KMS-11 (cell line): ENCODE measurements around the gene TMEM229B.

Source experiments
- H2AFZ ChIP-seq: fragments of 200-600 bp; sonication (generic); 2 replicates; pipeline ENCODE4 v1.6.1; 2016; ENCODE audit warnings: antibody characterized with exemption, mixed run types, low read depth
- H3K27ac ChIP-seq: fragments of 200-600 bp; sonication (generic); 2 replicates; pipeline ENCODE4 v1.6.1; 2016; ENCODE audit warnings: mild to moderate bottlenecking, mixed run types
- H3K27me3 ChIP-seq: fragments of 200-600 bp; sonication (generic); 2 replicates; pipeline ENCODE4 v1.6.1; 2017; ENCODE audit warnings: mild to moderate bottlenecking, low read depth, mixed run types, moderate library complexity; ENCODE audit not compliant: insufficient read depth
- H3K36me3 ChIP-seq: fragments of 200-600 bp; sonication (generic); 2 replicates; pipeline ENCODE4 v1.6.1; 2017; ENCODE audit warnings: mild to moderate bottlenecking, mixed run types; ENCODE audit not compliant: insufficient read depth
- H3K4me1 ChIP-seq: fragments of 200-600 bp; sonication (generic); 2 replicates; pipeline ENCODE4 v1.6.1; 2016; ENCODE audit warnings: mild to moderate bottlenecking, low read depth, mixed run types; ENCODE audit not compliant: poor library complexity, severe bottlenecking
- H3K4me2 ChIP-seq: fragments of 200-600 bp; sonication (generic); 2 replicates; pipeline ENCODE4 v1.7.0; 2016; ENCODE audit warnings: mild to moderate bottlenecking, mixed run types
- H3K4me3 ChIP-seq: fragments of 200-600 bp; sonication (generic); IDR thresholded peaks from 2 replicates; pipeline ENCODE4 v1.6.1; 2017; ENCODE audit warnings: low read depth, low read length, mixed read lengths; ENCODE audit not compliant: insufficient read depth
- H3K79me2 ChIP-seq: fragments of 200-600 bp; sonication (generic); 2 replicates; pipeline ENCODE4 v1.6.1; 2016; ENCODE audit warnings: low read depth, mixed run types; ENCODE audit not compliant: insufficient read depth
- H3K9ac ChIP-seq: fragments of 200-600 bp; sonication (generic); 2 replicates; pipeline ENCODE4 v1.6.1; 2016; ENCODE audit warnings: mild to moderate bottlenecking, mixed run types
- H4K20me1 ChIP-seq: fragments of 200-600 bp; sonication (generic); 2 replicates; pipeline ENCODE4 v1.6.1; 2016; ENCODE audit warnings: mild to moderate bottlenecking, mixed run types; ENCODE audit not compliant: insufficient read depth
- TF ChIP-seq, protein P1 (sequence below): fragments of 200-600 bp; sonication (generic); conservative IDR thresholded peaks from 2 replicates; pipeline ENCODE4 v1.6.1; 2017; ENCODE audit warnings: low read depth, mild to moderate bottlenecking, antibody characterized with exemption, low read length, moderate library complexity, mixed read lengths

The TMEM229B gene

DNA sequence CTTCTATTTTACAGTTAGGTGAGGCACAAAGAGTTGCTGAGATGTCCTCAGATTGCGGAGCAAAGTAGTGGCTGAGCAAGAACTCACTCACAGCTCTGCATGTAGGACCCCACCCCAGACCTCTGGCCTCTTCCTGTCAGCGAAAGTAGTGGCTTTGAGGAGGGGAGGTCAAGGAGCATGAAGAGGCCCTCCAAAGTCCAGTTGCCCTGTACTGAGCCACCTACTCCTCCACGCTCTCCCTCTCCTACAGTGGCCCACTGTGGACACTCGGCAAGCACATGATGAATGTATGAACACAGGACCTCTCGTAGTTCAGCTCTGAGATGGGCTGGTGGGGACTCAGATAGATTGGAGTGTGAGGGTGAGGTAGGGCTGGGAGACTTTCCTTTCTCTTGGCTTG is 39.2 kb upstream of the TMEM229B start:
- peaks cover 10% of the 10 kb centered on the region for H3K4me1 ChIP-seq
- no peak overlapping the region for H3K4me3 ChIP-seq
- H3K27ac ChIP-seq: no peak overlapping the region
- TF ChIP-seq, protein P1, sequence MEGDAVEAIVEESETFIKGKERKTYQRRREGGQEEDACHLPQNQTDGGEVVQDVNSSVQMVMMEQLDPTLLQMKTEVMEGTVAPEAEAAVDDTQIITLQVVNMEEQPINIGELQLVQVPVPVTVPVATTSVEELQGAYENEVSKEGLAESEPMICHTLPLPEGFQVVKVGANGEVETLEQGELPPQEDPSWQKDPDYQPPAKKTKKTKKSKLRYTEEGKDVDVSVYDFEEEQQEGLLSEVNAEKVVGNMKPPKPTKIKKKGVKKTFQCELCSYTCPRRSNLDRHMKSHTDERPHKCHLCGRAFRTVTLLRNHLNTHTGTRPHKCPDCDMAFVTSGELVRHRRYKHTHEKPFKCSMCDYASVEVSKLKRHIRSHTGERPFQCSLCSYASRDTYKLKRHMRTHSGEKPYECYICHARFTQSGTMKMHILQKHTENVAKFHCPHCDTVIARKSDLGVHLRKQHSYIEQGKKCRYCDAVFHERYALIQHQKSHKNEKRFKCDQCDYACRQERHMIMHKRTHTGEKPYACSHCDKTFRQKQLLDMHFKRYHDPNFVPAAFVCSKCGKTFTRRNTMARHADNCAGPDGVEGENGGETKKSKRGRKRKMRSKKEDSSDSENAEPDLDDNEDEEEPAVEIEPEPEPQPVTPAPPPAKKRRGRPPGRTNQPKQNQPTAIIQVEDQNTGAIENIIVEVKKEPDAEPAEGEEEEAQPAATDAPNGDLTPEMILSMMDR: no peak
- H3K9ac ChIP-seq: no peak overlapping the region
- no peaks in the 10 kb centered on the region for H4K20me1 ChIP-seq
- no peak overlapping the region for H3K4me2 ChIP-seq
- no peak overlapping the region for H2AFZ ChIP-seq
- no peaks in the 10 kb centered on the region for H3K27me3 ChIP-seq
- H3K79me2 ChIP-seq: no peaks in the 10 kb centered on the region
- no peaks in the 10 kb centered on the region for H3K36me3 ChIP-seq

DNA sequence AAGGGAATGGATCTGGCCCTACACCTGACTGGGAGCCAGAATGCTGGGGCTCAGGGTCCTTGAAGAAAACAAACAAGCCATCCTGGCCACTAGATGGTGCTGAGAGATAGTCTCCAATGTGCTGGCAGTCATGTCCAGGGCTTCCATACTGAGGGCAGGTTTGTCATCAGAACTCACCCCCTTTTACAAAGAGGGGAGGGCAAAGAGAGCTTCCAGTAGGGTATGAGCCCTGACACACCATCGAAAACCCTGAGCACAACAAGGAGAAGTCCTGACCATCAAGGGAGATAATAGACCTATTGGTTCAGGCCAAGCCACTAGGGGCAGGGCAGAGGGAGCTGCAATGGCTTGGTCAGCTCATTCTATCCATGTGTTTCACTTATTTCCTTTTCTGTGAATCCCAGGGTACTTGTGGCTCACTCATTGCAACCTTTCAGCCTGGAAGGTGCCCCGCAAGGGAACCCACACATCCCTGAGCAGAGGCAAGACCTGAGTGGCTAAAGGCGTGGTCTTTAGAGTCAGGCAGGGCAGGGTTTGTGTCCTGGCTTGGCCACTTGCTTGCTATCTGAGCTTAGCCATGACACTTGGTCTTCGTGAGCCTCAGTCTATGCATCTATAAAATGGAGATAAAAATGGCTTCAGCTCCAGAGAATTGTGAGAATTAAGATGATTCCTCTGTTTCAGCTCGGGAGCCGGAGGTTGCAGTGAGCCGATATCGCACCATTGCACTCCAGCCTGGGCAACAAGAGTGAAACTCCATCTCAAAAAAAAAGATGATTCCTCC is 38.3 kb upstream of the TMEM229B start:
- Histone ChIP-seq H3K27me3 (no peaks in the 10 kb centered on the region), H4K20me1 (no peaks in the 10 kb centered on the region), H2AFZ (peak overlapping the region; percentile 53; the same call in 1 of the 2 replicates), H3K27ac (no peak overlapping the region), H3K4me1 (peaks cover 10% of the 10 kb centered on the region), H3K79me2 (no peaks in the 10 kb centered on the region), H3K4me3 (no peak overlapping the region), H3K36me3 (no peaks in the 10 kb centered on the region), H3K4me2 (no peak overlapping the region), H3K9ac (no peak overlapping the region)
- TF ChIP-seq, protein P1: peak; percentile 83

DNA sequence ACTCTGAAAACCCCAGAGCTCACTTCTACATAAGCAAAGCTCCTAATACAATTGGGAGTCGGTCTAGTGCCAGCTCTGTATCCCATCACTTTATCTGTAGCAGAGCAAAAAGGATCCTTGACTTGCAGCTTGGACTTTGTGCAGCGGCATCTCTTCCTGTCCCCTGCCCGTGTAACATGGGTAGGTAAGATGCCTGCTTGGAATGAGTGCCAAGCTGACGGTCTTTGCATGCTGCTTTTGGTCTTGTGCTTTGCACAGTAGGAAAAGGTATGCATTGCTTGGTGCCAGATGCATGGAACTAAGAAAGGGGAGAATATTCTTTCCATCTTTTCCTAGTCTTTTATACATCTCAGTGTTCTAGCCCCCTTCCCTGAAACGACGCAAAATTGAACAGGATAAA is 37.7 kb upstream of the TMEM229B start:
- Histone ChIP-seq H4K20me1 (no peaks in the 10 kb centered on the region), H3K27ac (no peak overlapping the region), H3K4me1 (peaks cover 10% of the 10 kb centered on the region), H3K27me3 (no peaks in the 10 kb centered on the region), H2AFZ (no peak overlapping the region), H3K4me3 (no peak overlapping the region), H3K79me2 (no peaks in the 10 kb centered on the region), H3K4me2 (no peak overlapping the region), H3K36me3 (no peaks in the 10 kb centered on the region), H3K9ac (no peak overlapping the region)
- TF ChIP-seq, protein P1: no peak

DNA sequence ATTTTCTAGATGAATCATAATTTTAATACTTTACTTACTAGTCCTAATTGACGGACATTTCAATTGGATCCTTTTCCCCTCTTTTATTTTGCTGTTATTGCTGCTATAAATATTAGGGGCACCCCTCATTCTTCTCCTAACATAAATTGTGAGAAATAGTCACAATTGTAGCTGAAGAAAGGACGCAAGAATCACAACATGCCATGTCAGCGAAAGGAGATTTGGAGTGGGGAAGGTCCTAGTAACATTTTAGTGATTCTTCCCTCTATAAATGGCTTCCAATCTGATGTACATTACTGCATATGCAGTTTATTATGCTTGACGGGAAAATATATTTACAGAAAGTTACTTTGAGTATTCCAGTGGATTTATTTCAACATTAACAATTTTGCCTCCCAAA is 36.9 kb upstream of the TMEM229B start:
- H4K20me1 ChIP-seq: no peaks in the 10 kb centered on the region
- no peak overlapping the region for H3K9ac ChIP-seq
- no peak overlapping the region for H2AFZ ChIP-seq
- no peaks in the 10 kb centered on the region for H3K27me3 ChIP-seq
- no peak overlapping the region for H3K27ac ChIP-seq
- no peak overlapping the region for H3K4me2 ChIP-seq
- H3K4me1 ChIP-seq: peaks cover 10% of the 10 kb centered on the region
- no peaks in the 10 kb centered on the region for H3K36me3 ChIP-seq
- H3K4me3 ChIP-seq: no peak overlapping the region
- TF ChIP-seq, protein P1: no peak
- no peaks in the 10 kb centered on the region for H3K79me2 ChIP-seq
